Mesenchymal stem cell (in vitro differentiated cells and primary cell): ENCODE measurements around the gene CYP11A1.

ENCODE experiments used
- DNase-seq: peaks from one replicate; pipeline ENCODE4 v3.0.0-alpha.2; 2013
- H2AFZ ChIP-seq: one replicate; pipeline ENCODE4 v1.6.1; 2013; ENCODE audit warnings: low read depth, mild to moderate bottlenecking, control low read depth, inconsistent platforms, low read length, moderate library complexity
- H2AK5ac ChIP-seq: 2 replicates; pipeline ENCODE4 v1.6.1; 2013; ENCODE audit warnings: low read length, moderate library complexity, mild to moderate bottlenecking, inconsistent platforms; ENCODE audit not compliant: severe bottlenecking
- H2BK120ac ChIP-seq: one replicate; pipeline ENCODE4 v1.6.1; 2013; ENCODE audit warnings: low read depth, mild to moderate bottlenecking, inconsistent platforms, low read length, moderate library complexity
- H2BK12ac ChIP-seq, 2 experiments: one replicate each; pipeline ENCODE4 v1.6.1; 2013; ENCODE audit warnings: inconsistent platforms in 2 of 2, low read length in 2 of 2, mild to moderate bottlenecking in 2 of 2, moderate library complexity in 2 of 2, control low read depth in 1 of 2
- H2BK15ac ChIP-seq: one replicate; pipeline ENCODE4 v1.6.1; 2013; ENCODE audit warnings: mild to moderate bottlenecking, low read depth, inconsistent platforms; ENCODE audit not compliant: poor library complexity, severe bottlenecking
- H2BK5ac ChIP-seq: 2 replicates; pipeline ENCODE4 v1.6.1; 2013; ENCODE audit warnings: low read depth, mild to moderate bottlenecking, low read length, control low read depth, inconsistent platforms; ENCODE audit not compliant: poor library complexity, severe bottlenecking
- H3K14ac ChIP-seq, 2 experiments: one replicate each; pipeline ENCODE4 v1.6.1; 2013; ENCODE audit warnings: inconsistent platforms in 2 of 2, low read length in 2 of 2, control low read depth in 1 of 2, mild to moderate bottlenecking in 1 of 2, moderate library complexity in 1 of 2
- H3K18ac ChIP-seq, 2 experiments: one replicate each; pipeline ENCODE4 v1.6.1; 2013; ENCODE audit warnings: inconsistent platforms in 2 of 2, low read length in 2 of 2, control low read depth in 1 of 2, low read depth in 1 of 2, mild to moderate bottlenecking in 1 of 2
- H3K23ac ChIP-seq, 2 experiments: one replicate each; pipeline ENCODE4 v1.6.1; 2013; ENCODE audit warnings: inconsistent platforms in 2 of 2, low read length in 2 of 2, mild to moderate bottlenecking in 2 of 2, moderate library complexity in 2 of 2, control low read depth in 1 of 2
- H3K27ac ChIP-seq: 2 replicates; pipeline ENCODE4 v1.5.1; 2013; ENCODE audit warnings: mild to moderate bottlenecking, moderate library complexity, low read length, control low read depth, inconsistent platforms; ENCODE audit not compliant: poor library complexity, severe bottlenecking
- H3K27me3 ChIP-seq, 2 experiments: 2 replicates each; pipeline versions ENCODE4 v1.6.1 to v1.7.0; 2013; ENCODE audit warnings: low read length in 2 of 2, mild to moderate bottlenecking in 2 of 2, moderate library complexity in 2 of 2, control low read depth in 1 of 2, inconsistent platforms in 1 of 2; ENCODE audit not compliant: control insufficient read depth in 1 of 2, insufficient read depth in 1 of 2
- H3K36me3 ChIP-seq, 2 experiments: 2 replicates each; pipeline versions ENCODE4 v1.6.1 to v1.7.0; 2013; ENCODE audit warnings: low read length in 2 of 2, control low read depth in 1 of 2, inconsistent platforms in 1 of 2, low read depth in 1 of 2, mild to moderate bottlenecking in 1 of 2; ENCODE audit not compliant: insufficient read depth in 2 of 2, control insufficient read depth in 1 of 2
- H3K4ac ChIP-seq, 2 experiments: one replicate each; pipeline ENCODE4 v1.6.1; 2013; ENCODE audit warnings: inconsistent platforms in 2 of 2, low read length in 2 of 2, mild to moderate bottlenecking in 2 of 2, moderate library complexity in 2 of 2, control low read depth in 1 of 2, low read depth in 1 of 2
- H3K4me1 ChIP-seq: 2 replicates; pipeline ENCODE4 v1.6.1; 2013; ENCODE audit warnings: low read depth, low read length, control low read depth; ENCODE audit not compliant: control insufficient read depth, insufficient read depth
- H3K4me2 ChIP-seq: 2 replicates; pipeline ENCODE4 v1.6.1; 2013; ENCODE audit warnings: low read length, mild to moderate bottlenecking, inconsistent platforms; ENCODE audit not compliant: poor library complexity, severe bottlenecking
- H3K4me3 ChIP-seq, 2 experiments: 2 replicates each; pipeline versions ENCODE4 v1.5.1 to v1.7.0; 2013; ENCODE audit warnings: low read length in 2 of 2, mild to moderate bottlenecking in 2 of 2, control low read depth in 1 of 2, low read depth in 1 of 2; ENCODE audit not compliant: insufficient read depth in 1 of 2
- H3K79me1 ChIP-seq: replicated peaks from 2 replicates; pipeline ENCODE4 v1.6.1; 2013; ENCODE audit warnings: mild to moderate bottlenecking, control low read depth, low read length, inconsistent platforms; ENCODE audit not compliant: poor library complexity, severe bottlenecking
- H3K9ac ChIP-seq: 2 replicates; pipeline ENCODE4 v1.7.0; 2013; ENCODE audit warnings: mild to moderate bottlenecking, low read length, moderate library complexity
- H3K9me3 ChIP-seq: 2 replicates; pipeline ENCODE4 v1.7.0; 2013; ENCODE audit warnings: mild to moderate bottlenecking, low read length; ENCODE audit not compliant: control insufficient read depth
- H4K8ac ChIP-seq: one replicate; pipeline ENCODE4 v1.6.1; 2013; ENCODE audit warnings: inconsistent platforms, mild to moderate bottlenecking, low read length, moderate library complexity
- H4K91ac ChIP-seq: one replicate; pipeline ENCODE4 v1.6.1; 2013; ENCODE audit warnings: mild to moderate bottlenecking, low read length, inconsistent platforms
- WGBS: methylation state at CpG from one replicate; pipeline ENCODE4 v1.1.7; 2013; ENCODE audit warnings: mixed read lengths; 5-methylcytosine and 5-hydroxymethylcytosine counted together

Gene CYP11A1

GRCh38 chr15:74314795-74315438 lies 52.5 kb downstream of the CYP11A1 start:
- peak overlapping the region; percentile 16 for H4K91ac ChIP-seq
- H2BK15ac ChIP-seq = no peak overlapping the region
- no peak overlapping the region for H3K4me2 ChIP-seq
- H3K36me3 ChIP-seq = no peaks in the 10 kb centered on the region
- H3K18ac ChIP-seq = peak overlapping the region; percentile 4 to 67
- no peak overlapping the region for H3K9ac ChIP-seq
- peaks cover 50% of the 10 kb centered on the region for H3K4me1 ChIP-seq
- no peaks in the 10 kb centered on the region for H3K9me3 ChIP-seq
- peak overlapping the region in 1 of 2 experiments; percentile 75 for H2BK12ac ChIP-seq
- no peak overlapping the region for H4K8ac ChIP-seq
- H3K79me1 ChIP-seq = no peaks in the 10 kb centered on the region
- peak overlapping the region; percentile 11 for H2AK5ac ChIP-seq
- peak overlapping the region in 1 of 2 experiments; percentile 68 for H3K14ac ChIP-seq
- peak overlapping the region in 1 of 2 experiments; percentile 40 for H3K4ac ChIP-seq
- no peak overlapping the region for H3K23ac ChIP-seq
- no peak overlapping the region for H2BK5ac ChIP-seq
- 82% methylated on average over 12 of the region's 13 CpGs for WGBS
- no peak for DNase-seq
- no peak overlapping the region for H3K27ac ChIP-seq
- H3K27me3 ChIP-seq = peaks cover 3 to 12% of the 10 kb centered on the region in 2 experiments
- H2BK120ac ChIP-seq = no peak overlapping the region
- H3K4me3 ChIP-seq = no peak overlapping the region
- H2AFZ ChIP-seq = peak overlapping the region; percentile 15

- H2AK5ac ChIP-seq = no peak overlapping the region
- H3K79me1 ChIP-seq = no peaks in the 10 kb centered on the region
- no peaks in the 10 kb centered on the region for H3K36me3 ChIP-seq
- no peak overlapping the region for H3K14ac ChIP-seq
- peaks cover 42% of the 10 kb centered on the region for H3K4me1 ChIP-seq
- H3K4ac ChIP-seq = no peak overlapping the region
- peak overlapping the region in 1 of 2 experiments; percentile 61 for H2BK12ac ChIP-seq
- H2AFZ ChIP-seq = no peak overlapping the region
- H3K18ac ChIP-seq = no peak overlapping the region
- no peak overlapping the region for H2BK5ac ChIP-seq
- peak overlapping the region; percentile 34 for H4K91ac ChIP-seq
- peaks cover 13 to 23% of the 10 kb centered on the region in 2 experiments for H3K27me3 ChIP-seq
- peak overlapping the region in 1 of 2 experiments; percentile 1 for H3K4me3 ChIP-seq
- H3K4me2 ChIP-seq = no peak overlapping the region
- H3K9ac ChIP-seq = no peak overlapping the region
- no peak overlapping the region for H3K23ac ChIP-seq
- no peak overlapping the region for H2BK15ac ChIP-seq
- H2BK120ac ChIP-seq = no peak overlapping the region
- H3K9me3 ChIP-seq = no peaks in the 10 kb centered on the region
- DNase-seq = no peak
- WGBS = 91% methylated on average over 7 of the region's 7 CpGs
- no peak overlapping the region for H3K27ac ChIP-seq
- no peak overlapping the region for H4K8ac ChIP-seq
Measured at GRCh38 chr15:74313889-74314288, 53.6 kb downstream of the CYP11A1 start.

- Histone ChIP-seq H3K23ac (peak overlapping the region in 1 of 2 experiments; percentile 32), H2BK15ac (no peak overlapping the region)
- 57% methylated on average over 9 of the region's 9 CpGs for WGBS
Measured at GRCh38 chr15:74312445-74313007, 54.9 kb downstream of the CYP11A1 start.

GRCh38 chr15:74311734-74312444 lies 55.6 kb downstream of the CYP11A1 start:
- no peak overlapping the region for H2BK12ac ChIP-seq
- no peak overlapping the region for H3K4me3 ChIP-seq
- H2BK15ac ChIP-seq = no peak overlapping the region
- H2BK5ac ChIP-seq = no peak overlapping the region
- no peak overlapping the region for H3K23ac ChIP-seq
- H3K4ac ChIP-seq = no peak overlapping the region
- H3K9me3 ChIP-seq = no peaks in the 10 kb centered on the region
- peak; percentile 54 for DNase-seq
- H3K4me2 ChIP-seq = no peak overlapping the region
- no peak overlapping the region for H3K9ac ChIP-seq
- no peak overlapping the region for H2BK120ac ChIP-seq
- no peak overlapping the region for H3K18ac ChIP-seq
- H4K91ac ChIP-seq = no peak overlapping the region
- peaks cover 24 to 39% of the 10 kb centered on the region in 2 experiments for H3K27me3 ChIP-seq
- H2AK5ac ChIP-seq = no peak overlapping the region
- no peaks in the 10 kb centered on the region for H3K36me3 ChIP-seq
- H2AFZ ChIP-seq = no peak overlapping the region
- H4K8ac ChIP-seq = no peak overlapping the region
- WGBS = 51% methylated on average over 13 of the region's 13 CpGs
- no peak overlapping the region for H3K27ac ChIP-seq
- peaks cover 28% of the 10 kb centered on the region for H3K4me1 ChIP-seq
- no peaks in the 10 kb centered on the region for H3K79me1 ChIP-seq
- H3K14ac ChIP-seq = no peak overlapping the region

More at GRCh38 chr15:74312445-74313007, 54.9 kb downstream of the CYP11A1 start:
- H3K4ac ChIP-seq = no peak overlapping the region
- H3K18ac ChIP-seq = no peak overlapping the region
- H3K9me3 ChIP-seq = no peaks in the 10 kb centered on the region
- H3K27ac ChIP-seq = no peak overlapping the region
- DNase-seq = no peak
- no peak overlapping the region for H2AFZ ChIP-seq
- no peak overlapping the region for H2BK12ac ChIP-seq
- no peak overlapping the region for H3K4me2 ChIP-seq
- peaks cover 30% of the 10 kb centered on the region for H3K4me1 ChIP-seq
- H3K9ac ChIP-seq = no peak overlapping the region
- no peak overlapping the region for H2BK5ac ChIP-seq
- H4K8ac ChIP-seq = no peak overlapping the region
- no peak overlapping the region for H2BK120ac ChIP-seq
- H2AK5ac ChIP-seq = peak overlapping the region; percentile 63
- H3K27me3 ChIP-seq = peaks cover 18 to 32% of the 10 kb centered on the region in 2 experiments
- H3K4me3 ChIP-seq = no peak overlapping the region
- peak overlapping the region; percentile 18 for H4K91ac ChIP-seq
- H3K14ac ChIP-seq = no peak overlapping the region
- H3K79me1 ChIP-seq = no peaks in the 10 kb centered on the region
- H3K36me3 ChIP-seq = no peaks in the 10 kb centered on the region
